Fibroblast of mammary gland (primary cell): Measurements from ENCODE around the gene ZNF728.
"Not testable (repeated sequence)": the region's sequence is repeated elsewhere in the genome, so short reads cannot be mapped to it uniquely, and the experiment has no call there.

Experiments used
- DNase-seq: peaks from one replicate; pipeline ENCODE4 v3.0.0-alpha.2; 2010; ENCODE audit warnings: low read depth
- H3K4me3 ChIP-seq: 2 replicates; pipeline ENCODE4 v1.5.1; 2011; ENCODE audit warnings: low read depth, mild to moderate bottlenecking, low read length, moderate library complexity; ENCODE audit not compliant: control insufficient read depth
- CTCF ChIP-seq: conservative IDR thresholded peaks from 2 replicates; pipeline ENCODE4 v1.5.1; 2011; ENCODE audit warnings: low read depth, low read length, inconsistent platforms; ENCODE audit not compliant: control insufficient read depth, insufficient read depth

The ZNF728 gene

GRCh38 chr19:23002690-23003422 is at the start of gene ZNF728:
ZNF728 (minus strand) TSS chr19:23003176; CDS start chr19:23003030, 146 bp downstream.
- DNase-seq = peak; percentile 16

DNA sequence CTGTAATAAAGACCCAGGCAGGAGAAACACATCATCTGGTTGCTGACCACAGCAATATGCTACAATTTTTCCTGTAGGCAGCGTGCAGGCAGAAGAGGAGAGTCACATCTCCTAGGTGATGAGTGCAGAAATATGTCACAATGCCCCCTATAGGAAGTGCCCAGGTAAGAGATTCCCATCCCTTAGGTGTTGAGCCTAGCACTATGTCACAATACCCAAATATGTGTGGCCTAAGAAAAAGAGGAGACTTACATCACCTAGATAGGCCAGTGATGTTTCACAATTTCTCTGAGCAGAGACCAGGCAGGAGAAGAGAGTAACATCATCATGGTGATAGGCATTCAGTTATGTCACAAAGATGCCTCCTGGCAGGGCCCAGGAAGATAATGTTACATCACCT is 49.4 kb upstream of the ZNF728 start:
- no peak overlapping the region for H3K4me3 ChIP-seq
- no peak for TF ChIP-seq CTCF
- DNase-seq = no peak

More at GRCh38 chr19:23002690-23003422, at the start of gene ZNF728:
- TF ChIP-seq CTCF = no peak
- peak within 1 kb of the TSS; percentile 1 for H3K4me3 ChIP-seq

- H3K4me3 ChIP-seq = no peak overlapping the region
- DNase-seq = no peak
- TF ChIP-seq CTCF = no peak
Observed at GRCh38 chr19:23049256-23049655, 46.3 kb upstream of the ZNF728 start.

DNA sequence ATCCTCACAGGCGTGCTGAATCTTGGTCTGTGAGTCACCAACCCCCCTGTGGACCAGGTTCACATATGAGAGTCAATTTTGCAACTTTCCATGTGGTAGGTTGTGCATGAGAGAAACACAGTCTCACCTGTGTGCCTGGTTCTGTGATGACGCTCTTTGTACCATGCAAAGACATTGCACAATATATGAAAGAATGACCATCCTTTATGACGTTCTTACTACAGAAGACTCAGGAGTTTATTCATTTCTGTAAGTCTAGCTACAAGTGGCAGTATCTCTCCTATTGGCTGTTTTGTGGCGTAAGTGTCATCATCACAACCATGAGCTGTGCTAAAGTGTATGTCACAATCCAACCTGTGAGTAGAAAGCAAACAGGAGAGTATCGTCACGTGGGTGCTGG is 43.8 kb upstream of the ZNF728 start:
- H3K4me3 ChIP-seq = no peak overlapping the region
- no peak for TF ChIP-seq CTCF
- no peak for DNase-seq

GRCh38 chr19:23033721-23034120 is 30.7 kb upstream of the ZNF728 start:
- no peak for DNase-seq
- H3K4me3 ChIP-seq = no peak overlapping the region
- no peak for TF ChIP-seq CTCF

DNA sequence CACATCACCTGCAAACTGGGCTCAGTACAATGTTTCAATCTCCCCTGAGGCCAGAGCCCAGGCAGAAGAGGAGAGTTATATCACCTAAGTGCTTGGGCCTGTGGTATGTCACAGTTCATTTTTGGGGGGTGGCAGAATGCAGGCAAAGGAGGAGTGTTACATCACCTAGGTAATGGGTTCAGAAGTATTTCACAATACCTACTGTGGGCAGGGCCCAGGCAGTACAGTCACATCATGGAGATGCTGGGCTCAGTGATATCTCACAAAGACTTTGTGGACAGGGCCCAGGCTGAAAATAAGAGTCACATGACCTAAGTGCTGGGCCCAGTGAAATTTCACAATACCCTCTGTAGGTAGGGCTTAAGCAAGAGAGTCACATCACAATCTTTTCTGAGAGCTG is 12.7 kb upstream of the ZNF728 start:
- no peak overlapping the region for H3K4me3 ChIP-seq
- DNase-seq = no peak
- TF ChIP-seq CTCF = no peak

- not testable (repeated sequence) for H3K4me3 ChIP-seq
Observed at GRCh38 chr19:22994957-22995356, 8.0 kb downstream of the ZNF728 start.

More at GRCh38 chr19:22994957-22995356, 8.0 kb downstream of the ZNF728 start:
- DNase-seq = not testable (repeated sequence)
